Left ventricle myocardium inferior (tissue), 1 donor: Measurements from ENCODE around the gene GPHA2. TPM values are rescaled to one million over a fixed set of nuclear protein-coding genes. Genes with fewer than 3 reads are reported as not detected.
A peak's percentile ranks its signal among the peaks of the same experiment; 100 is the strongest.

ENCODE experiments used
- DNase-seq: peaks from one replicate; pipeline ENCODE4 v3.0.0-alpha.2; 2020
- H3K27ac ChIP-seq: fragments of 200-600 bp; replicated peaks from 2 replicates; pipeline ENCODE4 v1.8.0; 2021
- H3K27me3 ChIP-seq: fragments of 200-600 bp; 2 replicates; pipeline ENCODE4 v1.8.0; 2021; ENCODE audit warnings: low read depth
- H3K36me3 ChIP-seq: fragments of 200-600 bp; 2 replicates; pipeline ENCODE4 v1.8.0; 2021
- H3K4me1 ChIP-seq: fragments of 200-600 bp; 2 replicates; pipeline ENCODE4 v1.8.0; 2021
- H3K4me3 ChIP-seq: fragments of 200-600 bp; 2 replicates; pipeline ENCODE4 v1.8.0; 2021; ENCODE audit warnings: mild to moderate bottlenecking, moderate library complexity
- H3K9me3 ChIP-seq: fragments of 200-600 bp; replicated peaks from 2 replicates; pipeline ENCODE4 v1.8.0; 2021
- CTCF ChIP-seq: fragments of 200-600 bp; IDR thresholded peaks from 2 replicates; pipeline ENCODE4 v1.8.0; 2021; ENCODE audit warnings: antibody characterized with exemption, mild to moderate bottlenecking, borderline replicate concordance
- intact Hi-C: fragments of 100-400 bp; cut with micrococcal nuclease; formaldehyde crosslinking; loops from one replicate; pipeline ENCODE4 v1.11.0; 2022
- total RNA-seq: library from RNA; stranded (reverse); fragmentation: NEBNext Ultra II Directional; extraction: Animal tissue kit (Norgen Biotek cat#: 25700); gene quantifications from one replicate; pipeline ENCODE4 v1.2.1, GENCODE V29; 2021
- donor health status: DM: no; HTN: yes; CAD: no; lungs with severe emphysema.

Gene GPHA2
- total RNA-seq, 1 donor from 2014 or later, result not detected

GRCh38 chr11:64959498-64959897 lies 23.8 kb upstream of the GPHA2 start:
- DNase-seq, result no peak
- peaks cover 29% of the 10 kb centered on the region for H3K27me3 ChIP-seq

DNA sequence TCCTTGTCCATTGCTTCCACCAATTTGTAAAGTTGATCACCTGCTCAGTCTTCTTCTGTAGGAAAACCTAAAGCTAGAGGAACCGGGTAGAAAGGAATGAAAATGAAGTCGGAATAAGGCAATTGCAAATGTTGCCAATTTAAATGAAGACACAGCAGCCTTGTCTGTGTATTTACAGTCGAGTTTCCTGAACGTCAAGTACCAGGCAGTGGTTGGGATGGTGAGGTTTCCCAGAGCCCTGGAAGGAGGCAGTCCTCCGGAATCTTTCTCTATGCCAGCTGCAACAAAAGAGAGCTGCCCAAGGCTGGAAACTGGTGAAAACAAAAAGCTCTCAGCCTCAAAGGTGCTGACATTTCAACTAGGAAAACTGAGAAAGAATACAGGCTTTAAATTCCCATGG lies 18.5 kb upstream of the GPHA2 start:
- DNase-seq, result no peak
- no peak for TF ChIP-seq CTCF
- peaks cover 31% of the 10 kb centered on the region for H3K27me3 ChIP-seq
- H3K27ac ChIP-seq, result no peak overlapping the region
- H3K4me3 ChIP-seq, result no peak overlapping the region
- no peaks in the 10 kb centered on the region for H3K4me1 ChIP-seq
- no peaks in the 10 kb centered on the region for H3K9me3 ChIP-seq
- intact Hi-C loops, result no loop called here
- H3K36me3 ChIP-seq, result no peaks in the 10 kb centered on the region

More at GRCh38 chr11:64959498-64959897, 23.8 kb upstream of the GPHA2 start:
- Histone ChIP-seq H3K27ac (no peak overlapping the region), H3K4me1 (no peaks in the 10 kb centered on the region), H3K36me3 (no peaks in the 10 kb centered on the region), H3K9me3 (no peaks in the 10 kb centered on the region), H3K4me3 (no peak overlapping the region)
- no peak for TF ChIP-seq CTCF
- intact Hi-C loops, result no loop called here

DNA sequence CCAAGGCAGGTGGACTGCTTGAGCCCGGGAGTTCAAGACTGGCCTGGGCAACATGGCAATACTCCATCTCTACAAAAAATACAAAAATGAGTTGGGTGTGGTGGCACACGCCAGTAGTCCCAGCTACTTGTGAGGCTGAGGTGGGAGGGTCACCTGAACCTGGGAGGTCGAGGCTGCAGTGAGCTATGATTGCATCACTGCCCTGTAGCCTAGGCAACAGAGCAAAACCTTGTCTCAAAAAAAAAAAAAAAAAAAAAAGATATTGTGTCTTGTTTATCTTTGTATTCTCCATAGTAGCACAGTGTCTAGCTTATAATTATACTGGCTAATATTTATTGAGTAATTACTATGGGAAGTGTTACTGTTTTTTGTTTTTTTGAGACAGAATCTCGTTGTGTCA lies 15.8 kb upstream of the GPHA2 start:
- no peak overlapping the region for H3K4me3 ChIP-seq
- no peak for DNase-seq
- intact Hi-C loops, result no loop called here
- H3K36me3 ChIP-seq, result no peaks in the 10 kb centered on the region
- H3K27me3 ChIP-seq, result peaks cover 16% of the 10 kb centered on the region
- no peak for TF ChIP-seq CTCF
- no peaks in the 10 kb centered on the region for H3K4me1 ChIP-seq
- H3K9me3 ChIP-seq, result no peaks in the 10 kb centered on the region
- no peak overlapping the region for H3K27ac ChIP-seq

- intact Hi-C loops, result no loop called here
- Histone ChIP-seq H3K4me1 (no peaks in the 10 kb centered on the region), H3K36me3 (no peaks in the 10 kb centered on the region), H3K4me3 (no peak overlapping the region), H3K27ac (no peak overlapping the region), H3K9me3 (no peaks in the 10 kb centered on the region), H3K27me3 (peaks cover 4% of the 10 kb centered on the region)
- no peak for DNase-seq
- peak; percentile 16 for TF ChIP-seq CTCF
Observed at GRCh38 chr11:64947208-64947814, 11.6 kb upstream of the GPHA2 start.

- Histone ChIP-seq H3K36me3 (peaks cover 28% of the 10 kb centered on the region), H3K4me3 (no peak overlapping the region), H3K9me3 (no peaks in the 10 kb centered on the region), H3K27me3 (no peaks in the 10 kb centered on the region), H3K4me1 (no peaks in the 10 kb centered on the region), H3K27ac (no peak overlapping the region)
- DNase-seq, result no peak
- TF ChIP-seq CTCF, result no peak
- intact Hi-C loops, result no loop called here
Observed at GRCh38 chr11:64936539-64936938, 846 bp upstream of the GPHA2 start.
